ENCODE data around the gene PHB1.
"Not testable (repeated sequence)": the region's sequence is repeated elsewhere in the genome, so short reads cannot be mapped to it uniquely, and the experiment has no call there.

PHB1 gene

DNA sequence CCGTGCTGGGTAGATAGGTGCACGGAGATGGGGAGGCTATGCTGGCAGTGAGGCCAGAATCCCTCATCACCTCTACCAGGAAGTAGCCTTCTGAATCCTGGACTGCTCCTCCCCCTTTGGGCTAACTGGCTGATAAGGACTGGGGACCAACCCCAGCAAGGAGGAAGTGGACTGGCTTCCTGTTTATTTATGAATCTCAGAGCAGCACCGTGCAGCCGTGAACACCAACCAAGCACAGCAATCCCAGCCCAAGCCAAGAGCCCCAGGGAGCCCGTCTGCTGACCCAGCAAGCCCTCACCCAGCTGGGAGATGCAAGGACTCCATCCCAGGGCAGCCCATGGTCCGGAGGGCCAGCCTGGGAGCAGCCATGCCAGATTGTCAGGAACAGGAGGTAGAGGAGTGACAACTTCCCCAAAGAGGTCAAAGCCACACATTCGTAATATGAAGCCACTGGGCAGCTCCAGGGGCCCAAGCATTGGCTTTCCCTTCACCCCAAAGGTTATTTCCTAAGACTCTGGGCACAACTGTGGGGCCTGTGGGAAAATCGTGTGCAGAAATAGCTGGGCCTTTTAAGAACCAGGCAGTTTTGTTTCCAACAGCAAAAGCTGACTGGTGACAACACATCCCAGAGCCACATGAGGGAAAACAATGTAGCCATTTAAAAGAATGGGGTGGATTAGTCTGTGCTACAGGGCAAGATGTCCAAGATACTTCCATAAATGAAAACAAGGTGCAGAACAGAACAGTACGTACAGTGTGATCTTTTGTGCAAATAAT lies 23.9 kb downstream of the PHB1 start:
- DNase-seq (ENCODE audit: low read depth), result no peak
- H3K4me3 ChIP-seq (replicated peaks; ENCODE audit: low read depth, low read length), result no peak overlapping the region
- TF ChIP-seq, protein P1, sequence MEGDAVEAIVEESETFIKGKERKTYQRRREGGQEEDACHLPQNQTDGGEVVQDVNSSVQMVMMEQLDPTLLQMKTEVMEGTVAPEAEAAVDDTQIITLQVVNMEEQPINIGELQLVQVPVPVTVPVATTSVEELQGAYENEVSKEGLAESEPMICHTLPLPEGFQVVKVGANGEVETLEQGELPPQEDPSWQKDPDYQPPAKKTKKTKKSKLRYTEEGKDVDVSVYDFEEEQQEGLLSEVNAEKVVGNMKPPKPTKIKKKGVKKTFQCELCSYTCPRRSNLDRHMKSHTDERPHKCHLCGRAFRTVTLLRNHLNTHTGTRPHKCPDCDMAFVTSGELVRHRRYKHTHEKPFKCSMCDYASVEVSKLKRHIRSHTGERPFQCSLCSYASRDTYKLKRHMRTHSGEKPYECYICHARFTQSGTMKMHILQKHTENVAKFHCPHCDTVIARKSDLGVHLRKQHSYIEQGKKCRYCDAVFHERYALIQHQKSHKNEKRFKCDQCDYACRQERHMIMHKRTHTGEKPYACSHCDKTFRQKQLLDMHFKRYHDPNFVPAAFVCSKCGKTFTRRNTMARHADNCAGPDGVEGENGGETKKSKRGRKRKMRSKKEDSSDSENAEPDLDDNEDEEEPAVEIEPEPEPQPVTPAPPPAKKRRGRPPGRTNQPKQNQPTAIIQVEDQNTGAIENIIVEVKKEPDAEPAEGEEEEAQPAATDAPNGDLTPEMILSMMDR (IDR thresholded peaks at IDR 0.05; ENCODE audit: low read length, missing control alignments), result no peak

- not testable (repeated sequence) for H3K4me3 ChIP-seq (replicated peaks; ENCODE audit: low read depth, low read length); DNase-seq (ENCODE audit: low read depth)
Measured at GRCh38 chr17:49389514-49390347, 25.0 kb downstream of the PHB1 start.

GRCh38 chr17:49388692-49389513 lies 25.8 kb downstream of the PHB1 start:
- no peak for DNase-seq (ENCODE audit: low read depth)
- no peak overlapping the region for H3K4me3 ChIP-seq (replicated peaks; ENCODE audit: low read depth, low read length)
- TF ChIP-seq, protein P1 (IDR thresholded peaks at IDR 0.05; ENCODE audit: low read length, missing control alignments), result no peak

- TF ChIP-seq, protein P1 (IDR thresholded peaks at IDR 0.05; ENCODE audit: low read length, missing control alignments), result no peak
- no peak for DNase-seq (ENCODE audit: low read depth)
- no peak overlapping the region for H3K4me3 ChIP-seq (replicated peaks; ENCODE audit: low read depth, low read length)
Measured at GRCh38 chr17:49388290-49388640, 26.4 kb downstream of the PHB1 start.

DNA sequence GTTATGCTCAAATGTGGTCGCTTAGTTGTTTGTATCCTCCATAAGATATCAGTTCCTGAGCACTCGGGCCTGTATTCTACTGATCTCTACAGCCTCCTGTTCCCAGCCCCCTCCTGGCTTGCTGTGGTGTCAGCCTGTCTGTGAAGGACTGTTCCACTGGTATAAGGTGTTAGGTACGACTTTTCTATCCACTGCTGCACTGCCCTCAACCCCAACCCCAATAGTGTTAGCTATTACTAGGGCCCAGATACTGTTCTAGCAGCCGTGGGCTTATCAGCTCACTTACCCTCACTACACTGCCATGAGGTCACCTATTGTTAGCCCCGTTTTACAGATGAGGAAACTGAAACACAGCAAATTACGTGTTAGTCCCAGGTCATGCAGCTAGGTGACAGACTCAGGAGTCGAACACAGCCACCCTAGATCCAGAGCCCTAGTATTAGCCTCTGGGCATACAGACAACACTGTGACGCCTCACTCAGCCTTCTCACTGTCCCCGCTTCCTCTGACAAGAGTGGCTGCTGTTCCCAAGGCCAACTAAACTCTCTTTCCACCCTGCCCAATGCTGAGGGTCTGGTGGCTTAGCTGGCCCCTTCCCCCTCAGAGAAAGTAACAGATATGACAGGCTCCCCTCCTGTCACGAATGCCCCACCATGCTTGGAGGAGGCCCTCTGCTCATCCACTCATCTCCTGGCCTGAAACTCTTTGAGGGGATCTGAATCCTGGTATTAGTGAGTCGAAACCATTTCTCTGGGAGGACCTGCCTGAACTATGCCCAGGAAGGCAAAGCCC lies 27.0 kb downstream of the PHB1 start:
- H3K4me3 ChIP-seq (replicated peaks; ENCODE audit: low read depth, low read length), result no peak overlapping the region
- TF ChIP-seq, protein P1 (IDR thresholded peaks at IDR 0.05; ENCODE audit: low read length, missing control alignments), result no peak
- no peak for DNase-seq (ENCODE audit: low read depth)

DNA sequence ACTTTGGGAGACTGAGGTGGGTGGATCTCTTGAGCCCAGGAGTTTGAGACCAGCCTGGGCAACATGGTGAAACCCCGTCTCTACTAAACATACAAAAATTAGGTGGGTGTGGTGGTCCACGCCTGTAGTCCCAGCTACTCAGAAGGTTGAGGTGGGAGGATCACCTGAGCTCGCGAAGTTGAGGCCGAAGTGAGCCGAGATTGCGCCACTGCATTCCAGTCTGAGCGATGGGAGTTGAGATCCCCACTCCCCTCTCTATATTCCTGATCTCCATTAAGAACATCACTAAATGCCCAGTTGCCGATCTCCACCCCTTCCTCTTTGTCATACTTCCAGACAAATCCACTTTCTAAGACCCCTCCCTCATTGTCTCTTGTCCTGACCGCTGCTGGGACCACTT lies 28.3 kb downstream of the PHB1 start:
- TF ChIP-seq, protein P1 (IDR thresholded peaks at IDR 0.05; ENCODE audit: low read length, missing control alignments), result no peak
- no peak for DNase-seq (ENCODE audit: low read depth)
- no peak overlapping the region for H3K4me3 ChIP-seq (replicated peaks; ENCODE audit: low read depth, low read length)

Data from fibroblast of pulmonary artery (primary cell).